ENCODE data around the gene EGR1.

EGR1 gene

DNA sequence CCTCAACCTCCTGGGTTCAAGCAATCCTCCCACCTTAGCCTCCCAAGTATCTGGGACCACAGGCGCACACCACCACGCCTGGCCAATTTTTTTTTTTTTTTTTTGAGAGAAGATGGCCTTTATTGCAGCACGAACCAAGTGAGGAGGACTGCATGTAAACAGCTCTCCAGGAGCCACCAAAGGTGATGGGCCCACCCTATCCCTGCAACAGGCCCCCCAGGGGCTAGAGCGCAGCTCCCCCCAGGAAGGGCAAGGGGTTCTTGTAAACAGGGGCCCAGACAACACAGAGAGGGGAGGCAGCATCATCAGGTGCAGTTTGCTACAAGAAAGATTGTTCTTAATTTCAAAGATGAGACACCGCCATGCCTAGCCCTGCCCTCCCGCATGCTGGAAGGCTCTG lies 12.6 kb upstream of the EGR1 start:
- DNase-seq = no peak

DNA sequence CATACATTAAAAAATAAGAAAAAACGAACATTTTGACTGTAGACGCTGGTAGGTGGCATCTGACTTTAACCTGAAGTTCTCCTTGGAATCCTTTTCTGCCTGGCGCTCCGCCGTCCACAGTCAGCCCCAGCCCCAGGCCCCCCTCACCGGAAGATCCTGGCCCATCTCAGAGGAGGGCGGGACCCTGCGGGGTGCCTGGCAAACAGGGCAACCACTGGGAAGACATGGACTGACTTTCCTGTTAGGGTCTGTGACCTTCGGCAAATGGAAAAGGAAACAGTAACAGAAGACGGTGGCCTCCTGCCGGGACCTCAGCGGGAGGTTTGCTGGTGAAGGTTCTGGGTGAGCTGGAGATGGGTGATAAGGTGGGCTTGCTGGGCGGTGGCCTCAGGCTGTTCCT lies 11.7 kb upstream of the EGR1 start:
- DNase-seq = no peak

- no peak for DNase-seq
Measured at GRCh38 chr5:138454121-138454520, 11.2 kb upstream of the EGR1 start.

GRCh38 chr5:138455232-138455930 lies 9.9 kb upstream of the EGR1 start:
- peak in 11 of 56 donors; percentile 19 to 58 (median 33) for DNase-seq

- DNase-seq = no peak
Measured at GRCh38 chr5:138457531-138458275, 7.6 kb upstream of the EGR1 start.

DNA sequence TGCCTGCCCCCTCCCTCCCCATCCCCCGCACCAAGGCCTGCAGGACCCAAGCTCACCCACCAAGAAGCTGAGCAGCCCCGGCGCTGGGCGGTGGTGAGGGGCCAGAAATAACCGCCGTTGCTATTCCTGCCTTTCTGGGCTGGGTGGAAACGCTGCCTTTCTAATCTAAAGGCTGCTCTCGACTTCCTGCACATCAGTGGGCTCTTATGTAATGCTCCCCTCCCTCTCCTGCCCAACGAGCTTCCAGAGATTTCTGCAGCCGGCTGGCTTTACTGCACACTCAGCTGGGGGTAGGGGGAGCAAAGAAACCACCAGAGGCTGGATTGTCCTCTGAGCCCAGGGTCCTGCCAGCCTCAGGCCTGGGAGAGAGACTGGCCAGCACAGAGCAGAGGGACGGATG lies 6.9 kb upstream of the EGR1 start:
- DNase-seq = peak in 17 of 56 donors; percentile 12 to 58 (median 32)

DNA sequence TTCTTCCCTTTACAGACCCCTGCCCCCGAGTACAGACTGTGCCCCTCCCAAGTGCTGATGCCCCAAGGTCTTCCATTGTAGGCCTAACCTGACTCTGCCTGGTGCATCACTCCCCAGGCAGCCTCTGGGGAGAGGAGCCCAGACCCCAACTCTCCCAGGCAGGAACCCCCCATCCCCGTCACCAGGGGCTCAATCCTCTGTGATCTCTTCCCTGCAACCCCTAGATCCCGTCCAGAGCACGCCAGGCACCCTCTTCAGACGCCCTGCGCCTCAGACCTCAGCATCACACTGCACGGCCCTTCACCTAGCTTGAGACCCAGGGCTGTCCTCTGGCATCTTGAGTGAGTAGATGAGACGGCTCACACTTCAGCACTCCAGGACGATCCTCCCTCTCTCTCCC lies 6.4 kb upstream of the EGR1 start:
- no peak for DNase-seq

DNA sequence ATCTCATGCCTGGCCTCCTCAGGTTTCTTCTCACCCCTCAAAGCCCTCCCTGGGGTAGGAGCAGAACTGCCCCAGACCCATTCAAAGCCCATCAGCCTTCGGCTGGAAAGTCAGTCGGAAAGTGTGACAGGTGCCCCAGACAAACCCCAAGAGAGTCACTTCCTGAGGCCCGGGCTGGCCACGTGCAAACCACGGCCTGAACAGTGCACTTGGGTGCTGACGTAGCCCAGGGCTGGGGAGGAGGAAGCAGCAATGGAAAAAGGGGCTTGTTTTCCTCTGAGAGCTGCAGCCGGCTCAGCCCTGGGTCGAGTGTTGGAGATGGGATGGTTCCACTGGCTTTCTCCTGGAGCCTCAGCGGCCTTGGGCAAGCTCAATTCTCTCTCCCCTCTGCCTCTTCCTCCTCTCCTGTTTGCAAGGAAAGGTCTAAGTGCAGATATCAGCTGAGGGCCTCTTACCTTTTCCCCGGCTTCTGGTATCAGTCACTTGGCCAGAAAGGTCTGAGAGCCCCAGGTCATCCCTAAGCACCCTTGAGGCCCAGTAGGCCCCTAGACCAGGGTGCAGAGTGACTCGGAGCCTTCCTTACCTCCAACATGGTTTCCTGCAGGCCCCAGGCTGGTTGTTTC lies 5.9 kb upstream of the EGR1 start:
- peak in 17 of 56 donors; percentile 12 to 50 (median 41) for DNase-seq

- no peak for DNase-seq
Measured at GRCh38 chr5:138460032-138460693, 5.1 kb upstream of the EGR1 start.

DNA sequence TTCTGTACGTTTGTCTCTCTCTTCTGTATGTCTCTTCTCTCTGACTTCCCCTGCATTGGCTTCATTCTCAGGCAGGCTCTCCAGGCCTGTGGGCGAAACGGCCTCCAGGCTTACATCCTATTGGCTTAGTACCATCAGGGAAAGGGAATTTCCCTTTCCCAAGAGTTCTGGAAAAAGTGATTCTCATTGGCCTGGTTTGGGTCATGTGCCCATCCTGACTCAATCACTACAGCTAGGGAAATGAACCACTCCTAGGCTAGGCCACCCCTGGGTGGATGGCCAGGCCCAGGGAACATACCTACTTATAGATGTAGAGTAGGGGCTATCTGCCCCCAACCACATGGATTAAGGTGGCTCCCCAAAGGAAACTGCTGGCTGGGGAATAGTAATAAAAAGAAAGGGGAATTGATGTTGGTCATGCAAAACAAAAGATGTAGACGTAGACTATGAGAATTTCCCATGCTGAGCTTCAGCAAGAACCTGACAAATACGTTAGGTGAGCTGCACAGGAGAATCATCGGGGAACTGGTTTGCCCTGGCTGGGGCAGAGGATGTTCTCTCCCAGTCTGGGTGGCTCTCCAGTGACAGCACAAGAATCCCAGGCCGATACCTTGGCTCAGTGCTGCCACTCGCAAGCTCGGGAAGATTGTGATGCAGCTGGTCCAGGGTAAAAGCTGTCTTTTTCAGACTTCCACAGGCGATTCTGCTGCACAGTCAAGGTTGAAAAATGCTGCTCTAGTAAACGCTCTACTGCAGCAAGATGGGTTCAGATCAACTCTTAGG lies 3.7 kb upstream of the EGR1 start:
- DNase-seq = no peak

GRCh38 chr5:138463419-138464007 lies 1.8 kb upstream of the EGR1 start:
- DNase-seq = no peak

DNA sequence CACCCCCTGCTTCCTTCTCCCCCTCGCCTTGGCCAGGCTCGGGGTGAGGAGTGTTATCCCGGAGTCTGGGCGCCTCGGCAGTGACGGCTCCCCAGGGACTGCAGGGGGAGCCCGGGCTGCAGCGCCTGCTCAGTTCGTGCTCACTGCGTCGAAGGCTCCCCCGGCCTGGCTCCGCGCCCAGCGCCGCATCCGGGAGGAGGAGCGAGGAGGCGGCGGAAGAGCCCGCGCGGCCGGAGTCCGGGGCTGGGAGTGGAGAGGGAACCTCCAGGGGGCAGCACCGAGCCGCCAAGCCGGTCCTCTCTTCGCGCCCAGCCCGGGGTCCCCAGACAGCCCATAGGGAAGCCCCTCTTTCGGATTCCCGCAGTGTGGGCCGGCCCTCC lies 1.3 kb upstream of the EGR1 start:
- DNase-seq = peak; percentile 25 to 93 (median 85)

DNA sequence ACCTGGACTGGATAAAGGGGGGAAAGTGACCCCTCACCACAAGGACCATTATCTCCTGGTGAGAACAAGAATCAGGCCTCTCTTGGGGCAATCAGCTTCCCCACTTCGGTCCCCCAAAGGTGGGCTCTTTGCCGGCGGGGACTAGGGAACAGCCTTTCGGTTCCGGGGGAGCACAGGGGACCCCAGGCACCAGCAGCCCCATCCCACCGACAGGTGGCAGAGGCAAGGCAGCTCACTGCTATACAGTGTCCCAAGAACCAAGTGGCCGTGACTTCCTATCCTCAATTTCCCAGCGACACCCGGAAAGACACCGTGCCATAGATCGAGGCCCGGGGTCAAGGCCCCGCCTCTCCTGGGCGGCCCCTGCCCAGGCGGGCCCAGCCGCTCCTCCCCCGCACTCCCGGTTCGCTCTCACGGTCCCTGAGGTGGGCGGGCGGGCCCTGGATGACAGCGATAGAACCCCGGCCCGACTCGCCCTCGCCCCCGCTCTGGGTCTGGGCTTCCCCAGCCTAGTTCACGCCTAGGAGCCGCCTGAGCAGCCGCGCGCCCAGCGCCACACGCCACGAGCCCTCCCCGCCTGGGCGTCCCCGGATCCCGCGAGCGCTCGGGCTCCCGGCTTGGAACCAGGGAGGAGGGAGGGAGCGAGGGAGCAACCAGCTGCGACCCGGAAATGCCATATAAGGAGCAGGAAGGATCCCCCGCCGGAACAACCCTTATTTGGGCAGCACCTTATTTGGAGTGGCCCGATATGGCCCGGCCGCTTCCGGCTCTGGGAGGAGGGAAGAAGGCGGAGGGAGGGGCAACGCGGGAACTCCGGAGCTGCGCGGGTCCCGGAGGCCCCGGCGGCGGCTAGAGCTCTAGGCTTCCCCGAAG lies 655 bp upstream of the EGR1 start:
- peak; percentile 92 to 100 (median 98) for DNase-seq

GRCh38 chr5:138466125-138466899 lies 1.0 kb downstream of the EGR1 start:
- peak in 3 of 56 donors; percentile 38 to 77 (median 42) for DNase-seq

DNA sequence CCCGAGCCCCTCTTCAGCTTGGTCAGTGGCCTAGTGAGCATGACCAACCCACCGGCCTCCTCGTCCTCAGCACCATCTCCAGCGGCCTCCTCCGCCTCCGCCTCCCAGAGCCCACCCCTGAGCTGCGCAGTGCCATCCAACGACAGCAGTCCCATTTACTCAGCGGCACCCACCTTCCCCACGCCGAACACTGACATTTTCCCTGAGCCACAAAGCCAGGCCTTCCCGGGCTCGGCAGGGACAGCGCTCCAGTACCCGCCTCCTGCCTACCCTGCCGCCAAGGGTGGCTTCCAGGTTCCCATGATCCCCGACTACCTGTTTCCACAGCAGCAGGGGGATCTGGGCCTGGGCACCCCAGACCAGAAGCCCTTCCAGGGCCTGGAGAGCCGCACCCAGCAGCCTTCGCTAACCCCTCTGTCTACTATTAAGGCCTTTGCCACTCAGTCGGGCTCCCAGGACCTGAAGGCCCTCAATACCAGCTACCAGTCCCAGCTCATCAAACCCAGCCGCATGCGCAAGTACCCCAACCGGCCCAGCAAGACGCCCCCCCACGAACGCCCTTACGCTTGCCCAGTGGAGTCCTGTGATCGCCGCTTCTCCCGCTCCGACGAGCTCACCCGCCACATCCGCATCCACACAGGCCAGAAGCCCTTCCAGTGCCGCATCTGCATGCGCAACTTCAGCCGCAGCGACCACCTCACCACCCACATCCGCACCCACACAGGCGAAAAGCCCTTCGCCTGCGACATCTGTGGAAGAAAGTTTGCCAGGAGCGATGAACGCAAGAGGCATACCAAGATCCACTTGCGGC lies 1.8 kb downstream of the EGR1 start:
- DNase-seq = no peak

GRCh38 chr5:138467711-138468132 lies 2.4 kb downstream of the EGR1 start:
- no peak for DNase-seq

DNA sequence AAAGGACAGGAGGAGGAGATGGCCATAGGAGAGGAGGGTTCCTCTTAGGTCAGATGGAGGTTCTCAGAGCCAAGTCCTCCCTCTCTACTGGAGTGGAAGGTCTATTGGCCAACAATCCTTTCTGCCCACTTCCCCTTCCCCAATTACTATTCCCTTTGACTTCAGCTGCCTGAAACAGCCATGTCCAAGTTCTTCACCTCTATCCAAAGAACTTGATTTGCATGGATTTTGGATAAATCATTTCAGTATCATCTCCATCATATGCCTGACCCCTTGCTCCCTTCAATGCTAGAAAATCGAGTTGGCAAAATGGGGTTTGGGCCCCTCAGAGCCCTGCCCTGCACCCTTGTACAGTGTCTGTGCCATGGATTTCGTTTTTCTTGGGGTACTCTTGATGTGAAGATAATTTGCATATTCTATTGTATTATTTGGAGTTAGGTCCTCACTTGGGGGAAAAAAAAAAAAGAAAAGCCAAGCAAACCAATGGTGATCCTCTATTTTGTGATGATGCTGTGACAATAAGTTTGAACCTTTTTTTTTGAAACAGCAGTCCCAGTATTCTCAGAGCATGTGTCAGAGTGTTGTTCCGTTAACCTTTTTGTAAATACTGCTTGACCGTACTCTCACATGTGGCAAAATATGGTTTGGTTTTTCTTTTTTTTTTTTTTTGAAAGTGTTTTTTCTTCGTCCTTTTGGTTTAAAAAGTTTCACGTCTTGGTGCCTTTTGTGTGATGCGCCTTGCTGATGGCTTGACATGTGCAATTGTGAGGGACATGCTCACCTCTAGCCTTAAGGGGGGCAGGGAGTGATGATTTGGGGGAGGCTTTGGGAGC lies 3.1 kb downstream of the EGR1 start:
- DNase-seq = no peak

All from amygdala (tissue), 56 donors.